GM12878 (cell line): Measurements from ENCODE around the gene BRD2. TPM values are rescaled to one million over a fixed set of nuclear protein-coding genes. Genes with fewer than 3 reads are reported as not detected.
A peak's percentile ranks its signal among the peaks of the same experiment; 100 is the strongest.

ENCODE experiments used
- BACH1 ChIP-seq: fragments of 450-650 bp; IDR thresholded peaks from 2 replicates; pipeline ENCODE4 v1.6.1; 2017; ENCODE audit warnings: mild to moderate bottlenecking, borderline replicate concordance
- BCL11A ChIP-seq: IDR thresholded peaks from 2 replicates; pipeline ENCODE4 v1.6.1; 2011; ENCODE audit warnings: low read depth, low read length
- BCL3 ChIP-seq: IDR thresholded peaks from 2 replicates; pipeline ENCODE4 v1.6.1; 2011; ENCODE audit warnings: borderline replicate concordance, low read depth, mild to moderate bottlenecking, moderate library complexity, low read length; ENCODE audit not compliant: insufficient read depth, poor library complexity, severe bottlenecking
- CUX1 ChIP-seq: IDR thresholded peaks from 2 replicates; pipeline ENCODE4 v1.6.1; 2012; ENCODE audit warnings: improper control_type of control experiment, low read depth, low read length; ENCODE audit not compliant: insufficient replicate concordance
- HDGF ChIP-seq: fragments of 450-650 bp; IDR thresholded peaks from 2 replicates; pipeline ENCODE4 v1.6.1; 2016; ENCODE audit warnings: antibody characterized with exemption
- IKZF2 ChIP-seq, 2 experiments: fragments of 450-650 bp; IDR thresholded peaks; 2 replicates each; pipeline ENCODE4 v1.6.1; 2017; ENCODE audit warnings: mild to moderate bottlenecking in 2 of 2, moderate library complexity in 2 of 2
- JUND ChIP-seq: IDR thresholded peaks from 2 replicates; pipeline ENCODE4 v1.6.1; 2012; ENCODE audit warnings: low read depth, mild to moderate bottlenecking, low read length, improper control_type of control experiment, moderate library complexity
- MEF2A ChIP-seq: IDR thresholded peaks from 2 replicates; pipeline ENCODE4 v1.6.1; 2011; ENCODE audit warnings: low read depth, mild to moderate bottlenecking, low read length, moderate library complexity; ENCODE audit not compliant: insufficient read depth
- NBN ChIP-seq: fragments of 450-650 bp; IDR thresholded peaks from 2 replicates; pipeline ENCODE4 v1.6.1; 2016
- NFXL1 ChIP-seq: fragments of 450-650 bp; IDR thresholded peaks from 2 replicates; pipeline ENCODE4 v1.6.1; 2017; ENCODE audit warnings: antibody characterized with exemption, mild to moderate bottlenecking, borderline replicate concordance
- NFYA ChIP-seq: IDR thresholded peaks from 2 replicates; pipeline ENCODE4 v1.6.1; 2011; ENCODE audit warnings: low read depth, mild to moderate bottlenecking, low read length, improper control_type of control experiment, borderline replicate concordance
- PBX3 ChIP-seq: IDR thresholded peaks from 2 replicates; pipeline ENCODE4 v1.6.1; 2011; ENCODE audit warnings: mild to moderate bottlenecking, low read depth, low read length, moderate library complexity; ENCODE audit not compliant: insufficient replicate concordance
- RAD21 ChIP-seq: IDR thresholded peaks from 2 replicates; pipeline ENCODE4 v1.6.1; 2011; ENCODE audit warnings: mild to moderate bottlenecking, low read depth, low read length, moderate library complexity; ENCODE audit not compliant: insufficient read depth
- SIN3A ChIP-seq: IDR thresholded peaks from 2 replicates; pipeline ENCODE4 v1.6.1; 2012; ENCODE audit warnings: low read depth, low read length, improper control_type of control experiment
- WRNIP1 ChIP-seq: IDR thresholded peaks from 2 replicates; pipeline ENCODE4 v1.6.1; 2011; ENCODE audit warnings: low read depth, low read length, improper control_type of control experiment, borderline replicate concordance
- ZBTB11 ChIP-seq: fragments of 450-650 bp; formaldehyde crosslinking; IDR thresholded peaks from 2 replicates; pipeline ENCODE4 v1.5.0; 2022; ENCODE audit warnings: mild to moderate bottlenecking, missing genetic modification characterization
- ZNF217 ChIP-seq: fragments of 450-650 bp; IDR thresholded peaks from 2 replicates; pipeline ENCODE4 v1.6.1; 2017; ENCODE audit warnings: antibody characterized with exemption, mild to moderate bottlenecking
- ZNF384 ChIP-seq: IDR thresholded peaks from 2 replicates; pipeline ENCODE4 v1.6.1; 2012; ENCODE audit warnings: low read depth, mild to moderate bottlenecking, low read length, improper control_type of control experiment, borderline replicate concordance
- polyA plus RNA-seq, 11 experiments: library from polyadenylated mRNA; depleted of rRNA in 4 of 11; unstranded in 6 of 11; stranded (reverse) in 5 of 11; fragments of >200 nt; fragmentation: Nextera tagmentation in 4 of 11; fragmentation: Illumina TruSeq in 1 of 11; extraction: Ambion mirVana in 4 of 11; extraction: Trizol in 1 of 11; gene quantifications; 1 replicate in 1 of 11; 2 replicates in 10 of 11; pipeline versions ENCODE4 v1.2.1 to v1.2.3, GENCODE V29; 2011 to 2016; ENCODE audit warnings: inconsistent platforms in 2 of 11, missing spikeins in 2 of 11, low read depth in 1 of 11
- total RNA-seq, 4 experiments: library from RNA; depleted of rRNA in 3 of 4; stranded (reverse); fragments of >200 nt in 3 of 4; fragmentation: Illumina TruSeq in 1 of 4; extraction: Trizol in 1 of 4; gene quantifications; 2 replicates each; pipeline versions ENCODE4 v1.2.1 to v1.2.3, GENCODE V29; 2013 to 2021

The BRD2 gene
- total and polyA plus RNA-seq, 10 of the 15 experiments (the other 5 are each of a cell fraction or from before 2014, with no cell fraction given), result 32.2 to 239 (median 139) TPM

GRCh38 chr6:32970413-32971241 is 2.2 kb downstream of the BRD2 start (continued):
- TF ChIP-seq MEF2A, result peak; percentile 52; the same call in 1 of the 2 replicates
- TF ChIP-seq ZNF217, result no peak; the same call in 1 of the 2 replicates
- TF ChIP-seq SIN3A, result no peak
- no peak for TF ChIP-seq ZBTB11 (CRISPR knock-in tag)
- no peak for TF ChIP-seq WRNIP1
- peak; percentile 11 for TF ChIP-seq BCL3
- peak; percentile 98 for TF ChIP-seq NFXL1
- peak; percentile 42 for TF ChIP-seq CUX1
- TF ChIP-seq BCL11A, result no peak
- no peak for TF ChIP-seq IKZF2 (IDR thresholded peaks at IDR 0.05)
- TF ChIP-seq JUND, result no peak
- no peak for TF ChIP-seq RAD21
- no peak for TF ChIP-seq NFYA
- peak; percentile 25; the same call in 1 of the 2 replicates for TF ChIP-seq NBN
- TF ChIP-seq HDGF, result no peak
- TF ChIP-seq PBX3, result no peak
- TF ChIP-seq ZNF384, result no peak
- no peak for TF ChIP-seq BACH1
